ENCODE results near the gene TMTC1. TPM values are rescaled to one million over a fixed set of nuclear protein-coding genes. Genes with fewer than 3 reads are reported as not detected.

TMTC1 gene
- total and polyA plus RNA-seq, 9 of the 15 experiments (the other 6 are each of a cell fraction or from before 2014, with no cell fraction given) = under 0.01 to 0.18 (median 0.06) TPM; not detected in 2

DNA sequence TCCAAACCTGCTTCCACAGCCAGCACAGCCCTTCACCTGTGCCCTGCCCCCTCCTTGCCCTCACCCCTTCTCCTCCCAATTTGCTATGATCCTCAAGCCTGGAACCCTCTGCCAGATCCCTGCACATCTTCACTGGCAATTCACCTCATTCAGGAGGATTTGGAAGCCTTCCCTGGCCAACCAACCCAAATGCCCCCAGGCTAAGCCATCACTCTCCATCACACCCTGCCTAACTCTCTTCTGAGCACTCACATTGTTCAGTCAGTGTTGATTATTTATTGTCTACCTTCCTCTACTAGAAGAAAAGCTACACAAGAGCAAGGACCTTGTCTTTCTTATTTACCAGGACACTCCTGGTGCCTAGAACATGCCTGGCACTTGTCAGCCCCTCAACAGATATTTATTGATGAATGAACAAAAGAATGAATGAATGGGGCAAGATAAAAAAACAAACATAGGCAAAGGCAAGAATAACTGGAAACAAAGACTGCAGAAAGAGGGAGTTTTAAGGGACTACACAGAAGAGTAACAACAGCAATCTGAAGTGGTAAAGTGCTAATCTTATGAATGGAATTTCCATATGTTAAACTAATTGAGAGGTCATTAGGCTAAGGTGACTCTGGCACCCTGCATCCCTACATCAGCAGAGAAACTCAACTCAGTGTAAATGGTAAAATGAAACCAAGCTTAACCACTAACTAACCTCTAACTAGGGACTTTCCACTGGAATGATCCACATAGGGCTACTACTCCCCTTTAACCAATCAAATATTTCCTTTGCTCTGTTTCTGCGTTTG lies 33.4 kb downstream of the TMTC1 start:
- FAIRE-seq (no peak), DNase-seq (ENCODE audit: extremely low read depth in 1 of 4, low spot score in 3 of 4) (no peak), ATAC-seq (no peak)
- Histone ChIP-seq H3K36me3 (ENCODE audit: control insufficient read depth, insufficient read depth, low read length) (no peaks in the 10 kb centered on the region), H3K27me3 (ENCODE audit: control insufficient read depth in 2 of 2, insufficient read depth in 2 of 2, low read length in 2 of 2) (no peaks in the 10 kb centered on the region), H3K27ac (ENCODE audit: extremely low read depth, low read depth, low read length) (no peak overlapping the region), H3K9me1 (ENCODE audit: control insufficient read depth, insufficient read depth, low read length) (no peaks in the 10 kb centered on the region), H3K4me3 (no peak overlapping the region), H3K9me3 (replicated peaks; ENCODE audit: control insufficient read depth, insufficient read depth, low read depth, low read length) (no peaks in the 10 kb centered on the region), H4K20me1 (replicated peaks; ENCODE audit: control insufficient read depth, insufficient read depth, low read length) (no peaks in the 10 kb centered on the region), H3K9ac (ENCODE audit: insufficient read depth in 1 of 2, low read depth in 2 of 2, low read length in 2 of 2) (no peak overlapping the region), H3K79me2 (ENCODE audit: control insufficient read depth, insufficient read depth, low read length) (no peaks in the 10 kb centered on the region), H3K4me2 (ENCODE audit: insufficient read depth, low read length) (no peak overlapping the region), H3K4me1 (replicated peaks in 1 of 2; ENCODE audit: control insufficient read depth in 2 of 2, insufficient read depth in 2 of 2, low read length in 2 of 2) (no peaks in the 10 kb centered on the region), H2AFZ (ENCODE audit: low read depth, low read length) (no peak overlapping the region)
- ChIA-PET CTCF (ENCODE audit: low intra/inter-chr PET ratio) (no interaction called here), POLR2A (no interaction called here)
- 0% methylated on average over 1 of the region's 1 CpG for WGBS (ENCODE audit: insufficient coverage, low coverage, missing lambda C conversion rate)
- in situ Hi-C loops (cut with MboI) = no loop called here
- BruUV-seq (replicated peaks) = no TSS peak
- intact Hi-C loops (cut with micrococcal nuclease) = no loop called here
- TF ChIP-seq ZNF77 (CRISPR knock-in tag; IDR thresholded peaks at IDR 0.05) = no peak
- TF ChIP-seq FOXK1 (CRISPR knock-in tag; IDR thresholded peaks at IDR 0.05; ENCODE audit: borderline replicate concordance) = no peak
- no peak for TF ChIP-seq ZBTB7A (IDR thresholded peaks at IDR 0.05; ENCODE audit: borderline replicate concordance, control insufficient read depth, low read depth, low read length)
- no peak for TF ChIP-seq KAT2B (IDR thresholded peaks at IDR 0.05; ENCODE audit: low read depth, low read length)
- no peak for TF ChIP-seq ZFP30 (CRISPR knock-in tag; IDR thresholded peaks at IDR 0.05; ENCODE audit: borderline replicate concordance)
- TF ChIP-seq MXI1 (IDR thresholded peaks at IDR 0.05; ENCODE audit: low read depth, low read length) = no peak
- no peak for TF ChIP-seq NCOA2 (IDR thresholded peaks at IDR 0.05; ENCODE audit: partially characterized antibody in 2 of 2)
- TF ChIP-seq HMG20A (CRISPR knock-in tag; conservative IDR thresholded peaks at IDR 0.05) = no peak
- no peak for TF ChIP-seq NFIX (CRISPR knock-in tag; IDR thresholded peaks at IDR 0.05; ENCODE audit: low read depth)
- TF ChIP-seq SP2 (IDR thresholded peaks at IDR 0.05; ENCODE audit: extremely low read depth, low read depth, low read length, poor library complexity, severe bottlenecking) = no peak
- TF ChIP-seq SPI1 (IDR thresholded peaks at IDR 0.05; ENCODE audit: borderline replicate concordance, low read depth, low read length) = no peak
- TF ChIP-seq ZHX1 (conservative IDR thresholded peaks at IDR 0.05; ENCODE audit: low read length) = no peak

All from K562 (cell line).